Measurements from ENCODE around the gene NFATC4.
A peak's percentile ranks its signal among the peaks of the same experiment; 100 is the strongest.
"Not testable (repeated sequence)": the region's sequence is repeated elsewhere in the genome, so short reads cannot be mapped to it uniquely, and the experiment has no call there.

The NFATC4 gene

DNA sequence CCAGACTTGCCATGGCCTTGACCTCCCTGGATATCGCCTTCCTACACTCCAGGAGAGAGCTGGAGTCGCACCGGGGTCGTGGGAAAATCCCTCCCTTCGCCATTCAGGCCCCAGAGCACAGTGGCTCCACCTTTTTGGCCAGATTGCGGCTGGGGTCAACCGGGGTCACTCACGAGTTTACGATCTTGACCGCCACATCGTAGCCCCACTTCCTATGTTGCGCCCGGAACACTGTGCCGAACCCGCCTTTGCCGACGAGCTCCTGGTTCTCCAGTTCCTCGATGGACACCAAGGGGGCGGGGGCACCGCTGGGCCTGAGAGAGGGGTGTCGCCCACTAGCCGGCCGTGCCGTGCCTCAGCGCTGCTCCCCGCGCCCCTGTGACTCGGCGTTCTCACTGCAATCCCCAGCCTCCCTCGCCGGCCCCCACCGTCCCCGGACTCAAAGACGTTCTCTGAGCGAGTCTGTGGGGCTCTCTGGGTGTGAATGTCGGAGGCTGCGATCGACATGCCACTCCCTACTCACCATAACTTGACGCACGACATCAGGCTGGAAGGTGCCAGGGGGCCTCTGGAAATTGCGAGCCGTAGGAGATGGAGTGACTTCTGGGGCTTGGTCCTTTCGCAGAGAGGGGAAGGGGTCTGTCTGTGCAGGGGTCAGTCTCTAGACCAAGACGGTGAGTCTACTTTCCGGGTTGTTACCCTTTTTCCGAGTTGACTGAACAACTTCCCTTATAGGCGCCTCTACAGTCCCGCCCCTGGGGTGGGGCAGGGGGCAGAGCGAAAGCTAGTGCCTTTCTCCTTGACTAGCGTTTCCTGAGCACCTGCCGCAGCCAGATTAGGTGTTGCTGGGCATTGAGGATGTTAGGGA, 28.5 kb upstream of the NFATC4 start, which contains the start of gene RIPK3:
RIPK3 (minus strand) TSS at position 708 of the 868 bp plus-strand sequence; CDS start at position 543, 165 bp downstream.
- H3K4me3 ChIP-seq (ENCODE audit: low read length) = peak within 1 kb of the TSS; percentile 38; the same call in 1 of the 2 replicates
- DNase-seq (ENCODE audit: low read depth, low spot score) = no peak
- no peak within 1 kb of the TSS for H3K27ac ChIP-seq (ENCODE audit: low read length)
- no CpG with 5 or more reads among the region's 51 CpGs for WGBS (ENCODE audit: insufficient coverage, insufficient read length)
- H3K9me3 ChIP-seq (ENCODE audit: control insufficient read depth, insufficient read depth, low read length) = no peaks in the 10 kb centered on the region
- peaks cover 1% of the 10 kb centered on the region for H3K4me1 ChIP-seq (ENCODE audit: control insufficient read depth, insufficient read depth, low read length)
- H3K27me3 ChIP-seq (ENCODE audit: control insufficient read depth, insufficient read depth, low read length) = peaks cover 63% of the 10 kb centered on the region
- H3K36me3 ChIP-seq (ENCODE audit: control insufficient read depth, insufficient read depth, low read length) = no peaks in the 10 kb centered on the region

DNA sequence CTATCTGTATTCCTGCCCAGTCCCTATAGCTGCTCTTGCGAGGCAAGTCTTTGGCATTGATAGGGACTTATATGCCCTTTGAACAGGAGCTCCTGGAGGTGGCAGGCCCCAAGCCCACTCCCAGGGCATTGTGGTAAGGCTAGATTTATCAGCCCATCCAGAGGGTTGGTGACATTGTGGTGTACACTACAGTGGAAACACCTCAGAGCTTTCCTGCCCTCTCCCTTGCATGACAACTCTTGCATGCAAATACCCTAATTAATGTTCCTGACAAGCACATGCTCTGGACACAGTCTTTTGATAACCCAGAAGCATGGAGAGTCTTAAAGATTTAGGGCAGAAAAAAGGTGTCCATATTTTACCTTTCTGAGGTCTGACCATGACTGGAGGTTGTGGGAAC, 27.4 kb upstream of the NFATC4 start:
- peaks cover 1% of the 10 kb centered on the region for H3K4me1 ChIP-seq (ENCODE audit: control insufficient read depth, insufficient read depth, low read length)
- DNase-seq (ENCODE audit: low read depth, low spot score) = no peak
- no peak overlapping the region for H3K27ac ChIP-seq (ENCODE audit: low read length)
- H3K4me3 ChIP-seq (ENCODE audit: low read length) = no peak overlapping the region
- WGBS (ENCODE audit: insufficient coverage, insufficient read length) = no CpG with 5 or more reads among the region's 1 CpG
- H3K9me3 ChIP-seq (ENCODE audit: control insufficient read depth, insufficient read depth, low read length) = no peaks in the 10 kb centered on the region
- peaks cover 54% of the 10 kb centered on the region for H3K27me3 ChIP-seq (ENCODE audit: control insufficient read depth, insufficient read depth, low read length)
- H3K36me3 ChIP-seq (ENCODE audit: control insufficient read depth, insufficient read depth, low read length) = no peaks in the 10 kb centered on the region

DNA sequence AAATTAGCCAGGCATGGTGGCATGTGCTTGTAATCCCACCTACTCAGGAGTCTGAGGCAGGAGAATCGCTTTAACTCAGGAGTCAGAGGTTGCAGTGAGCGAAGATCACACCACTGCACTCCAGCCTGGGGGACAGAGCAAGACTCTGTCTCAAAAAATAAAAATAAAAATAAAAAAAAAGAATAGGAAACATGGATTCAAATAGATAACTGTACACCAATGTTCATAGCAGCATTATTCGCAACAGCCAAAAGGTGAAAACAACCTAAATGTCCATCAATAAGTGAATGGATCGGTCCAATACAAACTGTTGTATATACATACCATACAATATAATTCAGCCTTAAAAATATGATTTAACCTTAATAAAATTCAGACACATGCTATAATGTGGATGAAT, 25.1 kb upstream of the NFATC4 start:
- WGBS (ENCODE audit: insufficient coverage, insufficient read length) = no CpG with 5 or more reads among the region's 4 CpGs
- peaks cover 33% of the 10 kb centered on the region for H3K27me3 ChIP-seq (ENCODE audit: control insufficient read depth, insufficient read depth, low read length)

DNA sequence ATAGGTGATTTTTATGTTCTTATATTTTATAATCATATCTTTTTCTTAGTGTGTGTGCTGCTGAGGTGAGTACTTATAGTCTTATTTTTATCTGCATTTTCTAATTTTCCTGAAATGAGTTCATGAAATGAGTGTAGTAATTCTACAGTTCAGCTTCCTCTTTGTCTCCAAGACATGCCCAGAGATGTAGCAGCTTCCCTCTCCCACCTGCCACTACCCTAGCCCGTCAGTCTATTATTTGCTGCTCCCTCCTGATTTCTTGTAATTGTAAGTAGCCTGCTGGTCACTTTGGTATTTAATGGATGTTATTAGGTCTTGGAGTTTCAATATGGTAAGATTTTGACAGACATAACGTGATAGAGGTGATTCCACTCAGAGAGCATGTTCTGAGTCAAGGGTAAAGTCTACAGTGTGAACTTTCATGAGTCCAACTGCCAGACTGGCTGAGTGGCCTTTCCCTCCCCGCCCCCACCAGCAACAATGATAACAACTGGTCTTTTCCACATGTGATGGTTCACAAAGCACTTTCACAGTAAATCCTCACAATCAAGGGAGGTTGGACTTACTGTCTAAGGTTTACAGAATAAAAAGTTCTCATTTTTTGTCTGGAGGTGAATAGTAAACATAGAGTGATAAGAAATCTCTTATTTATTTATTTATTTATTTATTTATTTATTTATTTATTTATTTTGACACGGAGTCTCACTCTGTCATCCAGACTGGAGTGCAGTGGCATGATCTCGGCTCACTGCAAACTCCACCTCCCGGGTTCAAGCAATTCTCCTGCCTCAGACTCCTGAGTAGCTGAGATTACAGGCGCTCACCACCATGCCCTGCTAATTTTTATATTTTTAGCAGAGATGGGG, 24.0 kb upstream of the NFATC4 start:
- Histone ChIP-seq H3K9me3 (ENCODE audit: control insufficient read depth, insufficient read depth, low read length) (no peaks in the 10 kb centered on the region), H3K4me3 (ENCODE audit: low read length) (no peak overlapping the region), H3K36me3 (ENCODE audit: control insufficient read depth, insufficient read depth, low read length) (no peaks in the 10 kb centered on the region), H3K27ac (ENCODE audit: low read length) (no peak overlapping the region), H3K4me1 (ENCODE audit: control insufficient read depth, insufficient read depth, low read length) (no peaks in the 10 kb centered on the region; the same call in 1 of the 2 replicates), H3K27me3 (ENCODE audit: control insufficient read depth, insufficient read depth, low read length) (peaks cover 22% of the 10 kb centered on the region; the same call in 1 of the 2 replicates)
- no peak for DNase-seq (ENCODE audit: low read depth, low spot score)
- WGBS (ENCODE audit: insufficient coverage, insufficient read length) = no CpG with 5 or more reads among the region's 7 CpGs

More for the DNA sequence above, 25.1 kb upstream of the NFATC4 start:
- DNase-seq (ENCODE audit: low read depth, low spot score) = no peak
- H3K9me3 ChIP-seq (ENCODE audit: control insufficient read depth, insufficient read depth, low read length) = no peaks in the 10 kb centered on the region
- H3K36me3 ChIP-seq (ENCODE audit: control insufficient read depth, insufficient read depth, low read length) = no peaks in the 10 kb centered on the region
- H3K27ac ChIP-seq (ENCODE audit: low read length) = no peak overlapping the region
- no peak overlapping the region for H3K4me3 ChIP-seq (ENCODE audit: low read length)
- H3K4me1 ChIP-seq (ENCODE audit: control insufficient read depth, insufficient read depth, low read length) = no peaks in the 10 kb centered on the region; the same call in none of the 2 replicates

DNA sequence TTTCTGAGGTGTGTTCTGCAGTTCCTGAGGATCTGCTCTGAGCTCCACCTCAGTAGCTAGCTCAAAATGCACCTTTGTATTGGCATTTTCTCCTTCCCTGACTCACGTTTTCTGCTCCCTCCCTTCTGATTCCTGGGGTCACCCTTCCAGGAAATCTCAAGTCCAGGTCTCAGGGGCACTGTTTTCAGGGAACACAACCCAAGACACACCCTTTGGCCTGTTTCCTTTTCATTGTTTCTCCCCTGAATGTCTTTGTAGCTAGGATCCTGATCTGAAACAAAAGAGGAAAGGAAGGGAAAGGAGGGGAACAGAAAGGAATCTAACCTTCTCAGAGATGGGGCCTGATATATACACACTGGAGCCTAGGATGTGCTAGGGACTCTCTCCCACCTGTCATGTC, 20.9 kb upstream of the NFATC4 start:
- no CpG with 5 or more reads among the region's 1 CpG for WGBS (ENCODE audit: insufficient coverage, insufficient read length)
- Histone ChIP-seq H3K27me3 (ENCODE audit: control insufficient read depth, insufficient read depth, low read length) (peaks cover 2% of the 10 kb centered on the region), H3K9me3 (ENCODE audit: control insufficient read depth, insufficient read depth, low read length) (no peaks in the 10 kb centered on the region), H3K4me1 (ENCODE audit: control insufficient read depth, insufficient read depth, low read length) (no peaks in the 10 kb centered on the region), H3K27ac (ENCODE audit: low read length) (no peak overlapping the region), H3K4me3 (ENCODE audit: low read length) (no peak overlapping the region), H3K36me3 (ENCODE audit: control insufficient read depth, insufficient read depth, low read length) (no peaks in the 10 kb centered on the region)
- no peak for DNase-seq (ENCODE audit: low read depth, low spot score)

DNA sequence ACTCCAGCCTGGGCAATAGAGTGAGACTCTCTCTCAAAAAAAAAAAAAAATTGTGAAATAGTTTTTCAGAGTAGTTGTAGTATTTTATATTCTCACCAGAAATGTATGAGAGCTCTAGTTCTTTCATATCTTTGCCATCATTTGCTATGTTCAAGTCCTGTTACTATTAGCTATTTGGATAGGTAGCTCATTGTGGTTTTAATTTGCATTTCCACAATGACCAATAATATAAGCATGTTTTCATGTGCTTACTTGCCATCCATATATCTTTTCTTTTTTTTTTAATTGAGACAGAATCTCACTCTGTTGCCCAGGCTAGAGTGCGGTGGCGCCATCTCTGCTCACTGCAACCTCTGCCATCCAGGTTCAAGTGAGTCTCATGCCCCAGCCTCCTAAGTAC, 19.8 kb upstream of the NFATC4 start:
- no peaks in the 10 kb centered on the region for H3K4me1 ChIP-seq (ENCODE audit: control insufficient read depth, insufficient read depth, low read length)
- H3K27me3 ChIP-seq (ENCODE audit: control insufficient read depth, insufficient read depth, low read length) = peaks cover 4% of the 10 kb centered on the region
- H3K4me3 ChIP-seq (ENCODE audit: low read length) = no peak overlapping the region
- DNase-seq (ENCODE audit: low read depth, low spot score) = no peak
- no peak overlapping the region for H3K27ac ChIP-seq (ENCODE audit: low read length)
- WGBS (ENCODE audit: insufficient coverage, insufficient read length) = no CpG with 5 or more reads among the region's 2 CpGs
- no peaks in the 10 kb centered on the region for H3K36me3 ChIP-seq (ENCODE audit: control insufficient read depth, insufficient read depth, low read length)
- no peaks in the 10 kb centered on the region for H3K9me3 ChIP-seq (ENCODE audit: control insufficient read depth, insufficient read depth, low read length)

DNA sequence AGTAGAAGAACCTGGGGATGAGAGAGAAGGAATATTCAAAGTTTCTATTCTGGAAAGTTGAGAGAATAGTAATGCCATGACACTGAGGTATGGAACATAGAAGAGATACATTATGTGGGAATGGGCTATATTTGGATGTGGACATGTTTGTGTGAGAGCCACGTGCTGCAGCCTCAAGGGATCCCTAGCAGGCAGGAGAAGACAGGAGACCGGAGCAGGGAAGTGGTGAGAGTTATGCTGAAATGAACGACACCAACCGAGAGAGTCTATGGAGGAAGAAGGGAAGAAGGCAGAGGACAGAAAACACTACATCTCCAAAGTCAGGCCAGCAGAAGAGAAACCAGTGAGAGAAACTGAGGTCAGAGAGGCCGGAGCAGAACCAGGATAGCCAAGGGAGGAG, 18.2 kb upstream of the NFATC4 start:
- no peak for DNase-seq (ENCODE audit: low read depth, low spot score)
- Histone ChIP-seq H3K4me3 (ENCODE audit: low read length) (no peak overlapping the region), H3K36me3 (ENCODE audit: control insufficient read depth, insufficient read depth, low read length) (no peaks in the 10 kb centered on the region), H3K9me3 (ENCODE audit: control insufficient read depth, insufficient read depth, low read length) (no peaks in the 10 kb centered on the region), H3K27me3 (ENCODE audit: control insufficient read depth, insufficient read depth, low read length) (peaks cover 3% of the 10 kb centered on the region), H3K27ac (ENCODE audit: low read length) (no peak overlapping the region), H3K4me1 (ENCODE audit: control insufficient read depth, insufficient read depth, low read length) (no peaks in the 10 kb centered on the region)
- no CpG with 5 or more reads among the region's 5 CpGs for WGBS (ENCODE audit: insufficient coverage, insufficient read length)

DNA sequence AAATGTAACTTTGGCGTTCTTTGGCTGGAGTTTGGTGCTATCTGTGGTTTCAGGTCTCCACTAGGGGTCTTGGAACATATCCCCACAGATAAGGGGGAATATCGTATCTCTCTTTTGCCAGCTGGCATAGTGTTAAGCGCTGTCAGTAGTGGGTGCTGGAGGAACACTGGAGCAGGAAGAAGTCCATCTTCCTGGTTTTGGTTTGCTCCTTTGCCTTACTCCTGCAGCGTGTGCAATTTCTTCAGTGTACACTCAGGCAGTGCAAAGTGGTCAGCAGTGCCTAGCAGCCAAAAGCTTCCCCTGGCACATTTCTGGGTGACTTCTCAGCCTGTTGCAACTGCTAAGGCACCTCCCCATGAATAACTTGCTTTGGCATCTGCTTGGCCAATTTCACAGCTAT, 16.5 kb upstream of the NFATC4 start:
- Histone ChIP-seq H3K4me1 (ENCODE audit: control insufficient read depth, insufficient read depth, low read length) (no peaks in the 10 kb centered on the region), H3K9me3 (ENCODE audit: control insufficient read depth, insufficient read depth, low read length) (no peaks in the 10 kb centered on the region), H3K36me3 (ENCODE audit: control insufficient read depth, insufficient read depth, low read length) (no peaks in the 10 kb centered on the region), H3K4me3 (ENCODE audit: low read length) (no peak overlapping the region), H3K27me3 (ENCODE audit: control insufficient read depth, insufficient read depth, low read length) (peaks cover 3% of the 10 kb centered on the region), H3K27ac (ENCODE audit: low read length) (no peak overlapping the region)
- WGBS (ENCODE audit: insufficient coverage, insufficient read length) = no CpG with 5 or more reads among the region's 4 CpGs
- DNase-seq (ENCODE audit: low read depth, low spot score) = no peak

DNA sequence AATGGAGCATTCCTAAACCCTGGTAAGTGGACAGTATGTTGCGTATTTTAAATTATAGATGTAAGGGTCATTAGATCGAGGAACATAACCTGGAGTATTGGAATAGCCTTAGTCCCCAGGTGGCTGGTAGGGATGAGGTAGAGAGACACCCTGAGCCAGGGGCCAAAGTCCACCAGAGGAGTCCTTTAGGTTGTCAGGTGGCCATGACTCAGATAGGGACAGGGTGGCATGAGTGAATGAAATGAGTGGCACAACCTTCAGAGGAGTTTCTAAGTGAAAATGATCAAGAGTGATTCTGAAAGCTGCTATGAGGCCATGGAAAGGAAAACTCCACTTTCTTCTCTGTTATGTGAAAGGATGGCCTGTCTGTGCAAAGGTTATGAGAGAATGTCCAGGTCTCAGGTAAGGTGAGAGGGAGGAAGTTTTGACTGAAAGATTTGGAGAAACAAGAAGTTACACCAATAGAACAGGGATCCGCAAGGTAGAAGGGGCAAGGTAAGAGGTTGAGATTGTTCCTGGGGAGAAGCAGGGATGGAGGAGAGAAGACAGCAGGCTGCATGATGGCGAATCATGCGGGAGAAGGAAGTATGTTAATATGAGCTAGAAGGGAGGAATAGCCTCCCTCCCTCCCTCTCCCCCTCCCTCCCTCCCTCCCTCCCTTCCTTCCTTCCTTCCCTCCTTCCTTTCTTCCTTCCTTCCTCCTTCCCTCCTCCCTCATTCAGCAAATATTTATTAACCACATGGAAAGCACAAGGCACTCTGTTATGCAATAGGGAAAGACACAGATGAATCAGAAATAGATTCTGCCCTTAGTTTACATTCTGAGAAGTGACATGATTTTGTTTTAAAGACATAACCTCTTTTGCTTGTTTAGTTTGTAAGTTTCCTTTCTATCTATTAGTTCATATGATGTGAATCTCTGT, 14.2 kb upstream of the NFATC4 start:
- whole genome bisulfite sequencing (ENCODE audit: insufficient coverage, insufficient read length) = no CpG with 5 or more reads among the region's 5 CpGs
- Histone ChIP-seq H3K36me3 (ENCODE audit: control insufficient read depth, insufficient read depth, low read length) (no peaks in the 10 kb centered on the region), H3K9me3 (ENCODE audit: control insufficient read depth, insufficient read depth, low read length) (no peaks in the 10 kb centered on the region), H3K27ac (ENCODE audit: low read length) (no peak overlapping the region), H3K4me3 (ENCODE audit: low read length) (no peak overlapping the region), H3K27me3 (ENCODE audit: control insufficient read depth, insufficient read depth, low read length) (peaks cover 3% of the 10 kb centered on the region), H3K4me1 (ENCODE audit: control insufficient read depth, insufficient read depth, low read length) (no peaks in the 10 kb centered on the region)
- no peak for DNase-seq (ENCODE audit: low read depth, low spot score)

DNA sequence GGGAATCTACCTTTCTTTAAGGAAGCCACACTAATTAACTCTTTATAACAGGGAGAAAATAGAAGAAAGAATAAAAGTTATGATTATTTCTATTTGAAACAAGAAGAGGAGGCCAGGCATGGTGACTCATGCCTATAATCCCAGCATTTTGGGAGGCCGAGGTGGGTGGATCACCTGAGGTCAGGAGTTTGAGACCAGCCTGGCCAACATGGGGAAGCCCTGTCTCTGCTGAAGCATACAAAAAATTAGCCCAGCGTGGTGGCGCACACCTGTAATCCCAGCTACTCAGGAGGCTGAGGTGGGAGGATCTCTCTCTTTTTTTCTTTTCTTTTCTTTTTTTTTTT, 13.5 kb upstream of the NFATC4 start:
- DNase-seq (ENCODE audit: low read depth, low spot score); H3K9me3 ChIP-seq (ENCODE audit: control insufficient read depth, insufficient read depth, low read length); H3K27me3 ChIP-seq (ENCODE audit: control insufficient read depth, insufficient read depth, low read length); H3K27ac ChIP-seq (ENCODE audit: low read length); H3K4me3 ChIP-seq (ENCODE audit: low read length); H3K36me3 ChIP-seq (ENCODE audit: control insufficient read depth, insufficient read depth, low read length); H3K4me1 ChIP-seq (ENCODE audit: control insufficient read depth, insufficient read depth, low read length): not testable (repeated sequence)
- no CpG with 5 or more reads among the region's 3 CpGs for WGBS (ENCODE audit: insufficient coverage, insufficient read length)
